Motor neuron (in vitro differentiated cells): ENCODE results near the gene IL6R. TPM values are rescaled to one million over a fixed set of nuclear protein-coding genes. Genes with fewer than 3 reads are reported as not detected.
"Not testable (repeated sequence)": the region's sequence is repeated elsewhere in the genome, so short reads cannot be mapped to it uniquely, and the experiment has no call there.

ENCODE experiments used
- ATAC-seq, 8 experiments: fragments of 200-7000 bp; cut with Tn5 transposase; replicated peaks in 6 of 8; 2 replicates each; pipeline ENCODE4 v1.8.0; 2021; ENCODE audit warnings: mild to moderate bottlenecking in 8 of 8, moderate library complexity in 8 of 8
- H3K27ac ChIP-seq, 2 donors: fragments of 250-450 bp; sonication (Bioruptor Pico); 2 replicates each; pipeline ENCODE4 v1.9.0; 2021; ENCODE audit warnings: antibody characterized with exemption in 2 of 2, mild to moderate bottlenecking in 2 of 2, moderate library complexity in 1 of 2
- H3K4me1 ChIP-seq, 2 donors: fragments of 250-450 bp; sonication (Bioruptor Pico); replicated peaks in 1 of 2; 2 replicates each; pipeline ENCODE4 v1.6.1; 2021; ENCODE audit warnings: antibody characterized with exemption in 2 of 2, mild to moderate bottlenecking in 2 of 2, moderate library complexity in 1 of 2
- H3K4me3 ChIP-seq, 5 donors: fragments of 250-450 bp; sonication (Bioruptor Pico); 2 replicates each; pipeline ENCODE4 v1.9.0; 2021; ENCODE audit warnings: antibody characterized with exemption in 5 of 5, mild to moderate bottlenecking in 5 of 5, moderate library complexity in 4 of 5
- WGBS, 10 experiments: fragments of 450-650 bp; shearing (Covaris generic); methylation state at CpG; one replicate each; pipeline ENCODE4 v1.0.0; 2022; 5-methylcytosine and 5-hydroxymethylcytosine counted together
- in situ Hi-C, 9 experiments: fragments of 400-800 bp; cut with MboI; loops; one replicate each; pipeline ENCODE4 v1.15.0; 2021; ENCODE audit warnings: low sequenced_read_pairs in 9 of 9, low pct_unique_long_range_greater_than_20kb in 2 of 9; ENCODE audit not compliant: unreplicated experiment in 9 of 9
- total RNA-seq, 8 experiments: library from RNA; unstranded; fragments of 300-600 nt; gene quantifications; 2 replicates each; pipeline versions ENCODE4 v1.2.3 to v1.2.4, GENCODE V29; 2022

The IL6R gene
- total RNA-seq, 8 experiments from 2014 or later: 0.16 to 35.0 (median 3.3) TPM

GRCh38 chr1:154486756-154487155 lies 81.6 kb downstream of the IL6R start:
- 0 to 100% (median 85%) methylated on average over 1 to 5 of the region's 5 CpGs; no CpG with 5 or more reads in 3 of the 10 experiments for WGBS, 10 experiments
- H3K4me1 ChIP-seq: peaks cover 6 to 18% of the 10 kb centered on the region in 2 donors
- H3K4me3 ChIP-seq, ATAC-seq, H3K27ac ChIP-seq: not testable (repeated sequence)
- in situ Hi-C loops: loop anchor here in 2 of 9 experiments (5.0 to 25.0 kb wide), 2 partner anchors 56 to 576 kb away; partner anchors contain the start of genes ADAM15 (in 1 of the 2) and EFNA4 (in 1 of the 2)

- Histone ChIP-seq H3K4me3 (no peak overlapping the region), H3K27ac (no peak overlapping the region), H3K4me1 (peaks cover 11 to 21% of the 10 kb centered on the region in 2 donors)
- no peak for ATAC-seq
- WGBS, 10 experiments: 70 to 93% (median 84%) methylated on average over 2 to 16 of the region's 20 CpGs; no CpG with 5 or more reads in 2 of the 10 experiments
- in situ Hi-C loops: loop anchor here in 2 of 9 experiments (5.0 to 25.0 kb wide), 2 partner anchors 53 to 573 kb away; partner anchors contain the start of genes ADAM15 (in 1 of the 2) and EFNA4 (in 1 of the 2)
Measured at GRCh38 chr1:154488922-154489321, 83.8 kb downstream of the IL6R start.

- no peak overlapping the region for H3K27ac ChIP-seq
- ATAC-seq: peak in 4 of 8 experiments; percentile 30 to 94 (median 76)
- in situ Hi-C loops: loop anchor here in 2 of 9 experiments (5.0 to 25.0 kb wide), 2 partner anchors 53 to 573 kb away; partner anchors contain the start of genes ADAM15 (in 1 of the 2) and EFNA4 (in 1 of the 2)
- 0 to 93% (median 67%) methylated on average over 1 to 5 of the region's 5 CpGs for WGBS, 10 experiments
- no peak overlapping the region for H3K4me3 ChIP-seq
- peaks cover 11 to 21% of the 10 kb centered on the region in 2 donors for H3K4me1 ChIP-seq
Measured at GRCh38 chr1:154489695-154490274, 84.6 kb downstream of the IL6R start.

- ATAC-seq: no peak
- no peak overlapping the region for H3K27ac ChIP-seq
- in situ Hi-C loops: loop anchor here in 1 of 9 experiments (25.0 kb wide), 1 partner anchor 572 kb away; the partner anchor contains the start of genes ADAM15 and EFNA4
- no peak overlapping the region for H3K4me3 ChIP-seq
- WGBS, 10 experiments: 50 to 100% (median 67%) methylated on average over 1 of the region's 1 CpG; no CpG with 5 or more reads in 3 of the 10 experiments
- H3K4me1 ChIP-seq: peaks cover 8 to 16% of the 10 kb centered on the region in 2 donors
Measured at GRCh38 chr1:154490317-154490716, 85.2 kb downstream of the IL6R start.

GRCh38 chr1:154492115-154492514 lies 87.0 kb downstream of the IL6R start:
- in situ Hi-C loops: loop anchor here in 1 of 9 experiments (25.0 kb wide), 1 partner anchor 570 kb away; the partner anchor contains the start of genes ADAM15 and EFNA4
- H3K4me1 ChIP-seq: peaks cover 3 to 5% of the 10 kb centered on the region in 2 donors
- no peak overlapping the region for H3K4me3 ChIP-seq
- H3K27ac ChIP-seq: no peak overlapping the region
- WGBS, 10 experiments: 77 to 100% (median 92%) methylated on average over 1 to 4 of the region's 4 CpGs; no CpG with 5 or more reads in 2 of the 10 experiments
- ATAC-seq: no peak

- ATAC-seq: peak in 5 of 8 experiments; percentile 24 to 49 (median 36)
- 41 to 71% (median 48%) methylated on average over 1 to 8 of the region's 8 CpGs; no CpG with 5 or more reads in 2 of the 10 experiments for WGBS, 10 experiments
- H3K4me1 ChIP-seq: peaks cover 3 to 5% of the 10 kb centered on the region in 2 donors
- no peak overlapping the region for H3K27ac ChIP-seq
- in situ Hi-C loops: loop anchor here in 1 of 9 experiments (25.0 kb wide), 1 partner anchor 569 kb away; the partner anchor contains the start of genes ADAM15 and EFNA4
- H3K4me3 ChIP-seq: no peak overlapping the region
Measured at GRCh38 chr1:154493276-154493675, 88.1 kb downstream of the IL6R start.

- WGBS, 10 experiments: 54 to 90% (median 85%) methylated on average over 4 to 8 of the region's 8 CpGs
- no peak overlapping the region for H3K4me3 ChIP-seq
- in situ Hi-C loops: loop anchor here in 1 of 9 experiments (25.0 kb wide), 1 partner anchor 567 kb away; the partner anchor contains the start of genes ADAM15 and EFNA4
- no peak overlapping the region for H3K27ac ChIP-seq
- peaks cover 3 to 5% of the 10 kb centered on the region in 2 donors for H3K4me1 ChIP-seq
- ATAC-seq: no peak
Measured at GRCh38 chr1:154495496-154496273, 90.5 kb downstream of the IL6R start.

GRCh38 chr1:154496383-154496782 lies 91.2 kb downstream of the IL6R start:
- 57 to 100% (median 68%) methylated on average over 1 to 5 of the region's 5 CpGs; no CpG with 5 or more reads in 1 of the 10 experiments for WGBS, 10 experiments
- Histone ChIP-seq H3K4me3 (no peak overlapping the region), H3K4me1 (peaks cover 3 to 5% of the 10 kb centered on the region in 2 donors), H3K27ac (no peak overlapping the region)
- ATAC-seq: no peak
- in situ Hi-C loops: loop anchor here in 1 of 9 experiments (25.0 kb wide), 1 partner anchor 566 kb away; the partner anchor contains the start of genes ADAM15 and EFNA4

- H3K4me1 ChIP-seq: peaks cover 3 to 9% of the 10 kb centered on the region in 2 donors
- in situ Hi-C loops: loop anchor here in 1 of 9 experiments (25.0 kb wide), 1 partner anchor 565 kb away; the partner anchor contains the start of genes ADAM15 and EFNA4
- no peak overlapping the region for H3K27ac ChIP-seq
- no peak for ATAC-seq
- 0 to 86% (median 46%) methylated on average over 1 to 5 of the region's 5 CpGs; no CpG with 5 or more reads in 1 of the 10 experiments for WGBS, 10 experiments
- H3K4me3 ChIP-seq: no peak overlapping the region
Measured at GRCh38 chr1:154497026-154497806, 92.1 kb downstream of the IL6R start.

GRCh38 chr1:154499446-154499845 lies 94.3 kb downstream of the IL6R start:
- WGBS, 10 experiments: 78 to 100% (median 93%) methylated on average over 1 of the region's 1 CpG; no CpG with 5 or more reads in 6 of the 10 experiments
- no peak for ATAC-seq
- in situ Hi-C loops: loop anchor here in 1 of 9 experiments (25.0 kb wide), 1 partner anchor 563 kb away; the partner anchor contains the start of genes ADAM15 and EFNA4
- Histone ChIP-seq H3K4me3 (no peak overlapping the region), H3K27ac (no peak overlapping the region), H3K4me1 (peaks cover 0 to 4% of the 10 kb centered on the region in 2 donors)

- no peak overlapping the region for H3K4me3 ChIP-seq
- H3K4me1 ChIP-seq: peaks cover 0 to 4% of the 10 kb centered on the region in 2 donors
- no peak for ATAC-seq
- WGBS, 10 experiments: 59 to 96% (median 78%) methylated on average over 3 to 8 of the region's 8 CpGs; no CpG with 5 or more reads in 2 of the 10 experiments
- no peak overlapping the region for H3K27ac ChIP-seq
- in situ Hi-C loops: no loop called here
Measured at GRCh38 chr1:154500533-154500932, 95.4 kb downstream of the IL6R start.
